GM20000 (cell line): Measurements from ENCODE around the gene RHOB.
A peak's percentile ranks its signal among the peaks of the same experiment; 100 is the strongest.

ENCODE experiments used
- DNase-seq: peaks from one replicate; pipeline ENCODE4 v3.0.0; 2012; ENCODE audit warnings: low spot score
- CTCF ChIP-seq: IDR thresholded peaks from 2 replicates; pipeline ENCODE4 v1.5.1; 2012; ENCODE audit warnings: mild to moderate bottlenecking, control low read depth; ENCODE audit errors: extremely low read depth, missing control alignments

Gene RHOB

GRCh38 chr2:20423847-20424246 lies 23.0 kb upstream of the RHOB start:
- no peak for DNase-seq
- no peak for TF ChIP-seq CTCF

GRCh38 chr2:20424300-20425290 lies 22.3 kb upstream of the RHOB start:
- no peak for TF ChIP-seq CTCF
- DNase-seq: peak; percentile 48

- DNase-seq: no peak
- no peak for TF ChIP-seq CTCF
Observed at GRCh38 chr2:20425371-20425881, 21.4 kb upstream of the RHOB start.

- no peak for TF ChIP-seq CTCF
- DNase-seq: no peak
Observed at GRCh38 chr2:20425884-20426283, 21.0 kb upstream of the RHOB start.

GRCh38 chr2:20427931-20428526 lies 18.8 kb upstream of the RHOB start:
- no peak for DNase-seq
- no peak for TF ChIP-seq CTCF

- TF ChIP-seq CTCF: no peak
- DNase-seq: no peak
Observed at GRCh38 chr2:20428717-20429490, 18.0 kb upstream of the RHOB start.

GRCh38 chr2:20429528-20429927 lies 17.3 kb upstream of the RHOB start:
- DNase-seq: peak; percentile 48
- TF ChIP-seq CTCF: no peak
